WTC11 (cell line): ENCODE measurements around the gene RMI2. TPM values are rescaled to one million over a fixed set of nuclear protein-coding genes. Genes with fewer than 3 reads are reported as not detected.

Experiments
- ATAC-seq: fragments of 200-7000 bp; cut with Tn5 transposase; 2 replicates; pipeline ENCODE4 v1.10.0; 2021; ENCODE audit warnings: mild to moderate bottlenecking, moderate library complexity
- CTCF ChIA-PET: fragments of 300-600 bp; sonication (Branson Sonifier 250); formaldehyde crosslinking; loops from one replicate; lab custom pipeline; 2021; ENCODE audit warnings: antibody characterized with exemption; lab: Charles Lee
- POLR2A ChIA-PET: fragments of 350-600 bp; sonication (Branson Sonifier 250); formaldehyde crosslinking; loops from one replicate; lab custom pipeline; 2021; ENCODE audit warnings: antibody characterized with exemption; lab: Charles Lee
- DNase-seq: peaks from one replicate; pipeline ENCODE4 v3.0.0; 2021; ENCODE audit warnings: low spot score
- H3K27ac Mint-ChIP-seq: 2 replicates; pipeline ENCODE4 v1.8.0; 2021; ENCODE audit warnings: mixed read lengths
- H3K27me3 Mint-ChIP-seq: 2 replicates; pipeline ENCODE4 v1.8.0; 2021; ENCODE audit warnings: low read depth, mild to moderate bottlenecking, moderate library complexity, mixed read lengths
- H3K36me3 Mint-ChIP-seq: 2 replicates; pipeline ENCODE4 v1.8.0; 2021; ENCODE audit warnings: mixed read lengths
- H3K4me1 Mint-ChIP-seq: 2 replicates; pipeline ENCODE4 v1.8.0; 2022; ENCODE audit warnings: mixed read lengths
- H3K4me3 Mint-ChIP-seq: 2 replicates; pipeline ENCODE4 v1.8.0; 2021; ENCODE audit warnings: mild to moderate bottlenecking, moderate library complexity, mixed read lengths
- H3K9me3 Mint-ChIP-seq: 2 replicates; pipeline ENCODE4 v1.8.0; 2021; ENCODE audit warnings: mixed read lengths
- CBFB ChIP-seq: sonication (generic); formaldehyde crosslinking; IDR thresholded peaks from 2 replicates; pipeline ENCODE4 v1.8.1; 2022; ENCODE audit warnings: mild to moderate bottlenecking, low read depth, missing genetic modification reagents
- CDX4 ChIP-seq: fragments of 250-450 bp; sonication (Bioruptor Pico); IDR thresholded peaks from 2 replicates; pipeline ENCODE4 v1.9.0; 2021; ENCODE audit warnings: moderate library complexity, mild to moderate bottlenecking, inconsistent platforms, borderline replicate concordance
- E2F4 ChIP-seq: sonication (generic); formaldehyde crosslinking; IDR thresholded peaks from 2 replicates; pipeline ENCODE4 v1.8.1; 2022; ENCODE audit warnings: low read depth, mild to moderate bottlenecking, moderate library complexity, missing genetic modification reagents, borderline replicate concordance
- ERG ChIP-seq: fragments of 250-450 bp; sonication (Bioruptor Pico); IDR thresholded peaks from 2 replicates; pipeline ENCODE4 v1.8.0; 2021; ENCODE audit warnings: mild to moderate bottlenecking
- FOXP1 ChIP-seq: sonication (generic); formaldehyde crosslinking; IDR thresholded peaks from 2 replicates; pipeline ENCODE4 v1.8.0; 2022; ENCODE audit warnings: missing genetic modification reagents, mild to moderate bottlenecking, moderate library complexity, borderline replicate concordance
- JAZF1 ChIP-seq: fragments of 250-450 bp; sonication (Bioruptor Pico); IDR thresholded peaks from 2 replicates; pipeline ENCODE4 v1.9.0; 2021; ENCODE audit warnings: moderate library complexity, mild to moderate bottlenecking, inconsistent platforms
- JUN ChIP-seq: sonication (generic); formaldehyde crosslinking; IDR thresholded peaks from 2 replicates; pipeline ENCODE4 v1.8.0; 2023; ENCODE audit warnings: mild to moderate bottlenecking, missing genetic modification reagents
- NFYB ChIP-seq: sonication (generic); formaldehyde crosslinking; conservative IDR thresholded peaks from 2 replicates; pipeline ENCODE4 v1.8.0; 2022; ENCODE audit warnings: low read depth, missing genetic modification reagents
- NR2C2 ChIP-seq: sonication (generic); formaldehyde crosslinking; IDR thresholded peaks from 2 replicates; pipeline ENCODE4 v1.8.0; 2022; ENCODE audit warnings: mild to moderate bottlenecking, missing genetic modification reagents
- SMAD4 ChIP-seq: sonication (generic); formaldehyde crosslinking; IDR thresholded peaks from 2 replicates; pipeline ENCODE4 v1.8.0; 2022; ENCODE audit warnings: mild to moderate bottlenecking, missing genetic modification reagents
- SOX15 ChIP-seq: fragments of 250-450 bp; sonication (Bioruptor Pico); IDR thresholded peaks from 2 replicates; pipeline ENCODE4 v1.9.0; 2021; ENCODE audit warnings: mild to moderate bottlenecking
- TEAD1 ChIP-seq: sonication (generic); formaldehyde crosslinking; IDR thresholded peaks from 2 replicates; pipeline ENCODE4 v1.8.0; 2022; ENCODE audit warnings: mild to moderate bottlenecking, missing genetic modification reagents
- ZNF121 ChIP-seq: sonication (generic); formaldehyde crosslinking; IDR thresholded peaks from 2 replicates; pipeline ENCODE4 v1.8.0; 2023; ENCODE audit warnings: missing genetic modification reagents
- ZNF138 ChIP-seq: sonication (generic); formaldehyde crosslinking; conservative IDR thresholded peaks from 2 replicates; pipeline ENCODE4 v1.8.1; 2022; ENCODE audit warnings: mild to moderate bottlenecking, moderate library complexity, missing genetic modification reagents
- ZNF219 ChIP-seq: sonication (generic); formaldehyde crosslinking; IDR thresholded peaks from 2 replicates; pipeline ENCODE4 v1.8.0; 2023; ENCODE audit warnings: missing genetic modification reagents, mild to moderate bottlenecking, borderline replicate concordance
- ZNF423 ChIP-seq: fragments of 250-450 bp; sonication (Bioruptor Pico); IDR thresholded peaks from 2 replicates; pipeline ENCODE4 v2.1.2; 2022; ENCODE audit warnings: mild to moderate bottlenecking, moderate library complexity
- total RNA-seq: library from RNA; stranded (reverse); gene quantifications from 3 replicates; pipeline ENCODE4 v1.2.3, GENCODE V29; 2021
- TF ChIP-seq, protein P1 (sequence below): sonication (generic); formaldehyde crosslinking; IDR thresholded peaks from 2 replicates; pipeline ENCODE4 v1.8.0; 2023; ENCODE audit warnings: mild to moderate bottlenecking, missing genetic modification reagents
- TF ChIP-seq, protein P2 (sequence below): sonication (generic); formaldehyde crosslinking; IDR thresholded peaks from 2 replicates; pipeline ENCODE4 v1.8.1; 2022; ENCODE audit warnings: mild to moderate bottlenecking, moderate library complexity, missing genetic modification reagents
- TF ChIP-seq, protein P3 (sequence below): sonication (generic); formaldehyde crosslinking; IDR thresholded peaks from 2 replicates; pipeline ENCODE4 v1.8.1; 2023; ENCODE audit warnings: mild to moderate bottlenecking, missing genetic modification reagents, borderline replicate concordance

Gene RMI2
- total RNA-seq, 1 experiment from 2014 or later, result 79.0 TPM

DNA sequence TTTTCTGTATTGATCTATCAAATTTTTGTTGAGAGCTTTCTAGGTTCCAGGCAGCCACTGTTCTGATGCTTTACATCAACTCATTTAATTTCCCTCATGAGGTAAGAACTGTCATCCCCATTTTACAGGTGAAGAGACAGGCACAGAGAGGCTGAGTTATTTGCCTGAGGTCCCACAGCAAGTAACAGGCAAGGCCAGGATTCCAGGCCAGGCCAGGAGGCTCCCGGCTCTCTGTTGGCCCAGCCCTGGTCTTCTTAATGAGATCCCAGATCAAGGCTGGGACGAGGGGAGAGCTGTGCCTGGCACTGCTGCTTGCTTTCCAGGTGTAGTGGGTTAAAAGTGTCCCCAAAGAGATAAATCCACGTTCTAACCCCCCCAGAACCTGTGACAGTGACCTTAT is 22.4 kb upstream of the RMI2 start:
- POLR2A ChIA-PET, result interaction anchor here (0.6 kb wide), 1 partner anchor 26 kb away, joined by 3 read pairs; no protein-coding TSS in a partner anchor

GRCh38 chr16:11323551-11324336 is 21.5 kb upstream of the RMI2 start:
- no peak overlapping the region for H3K4me3 Mint-ChIP-seq
- peak; percentile 76; the same call in 1 of the 2 replicates for TF ChIP-seq ZNF121 (CRISPR knock-in tag)
- no peak for TF ChIP-seq SOX15 (CRISPR knock-in tag)
- H3K27me3 Mint-ChIP-seq, result no peaks in the 10 kb centered on the region
- peaks cover 50% of the 10 kb centered on the region for H3K4me1 Mint-ChIP-seq
- peaks cover 9% of the 10 kb centered on the region for H3K36me3 Mint-ChIP-seq
- ChIA-PET POLR2A (interaction anchor here (1.1 kb wide), 1 partner anchor 68 kb away, joined by 4 read pairs; the partner anchor contains the start of gene SOCS1), CTCF (no interaction called here)
- ATAC-seq, result no peak
- peaks cover 2% of the 10 kb centered on the region for H3K9me3 Mint-ChIP-seq
- DNase-seq, result no peak
- peak overlapping the region; percentile 49; the same call in 1 of the 2 replicates for H3K27ac Mint-ChIP-seq

More for the DNA sequence above, 22.4 kb upstream of the RMI2 start:
- ATAC-seq (no peak), DNase-seq (no peak)
- Mint-ChIP-seq H3K27me3 (no peaks in the 10 kb centered on the region), H3K36me3 (peaks cover 15% of the 10 kb centered on the region), H3K4me1 (peaks cover 48% of the 10 kb centered on the region), H3K27ac (peak overlapping the region; percentile 63)
- TF ChIP-seq, protein P1, sequence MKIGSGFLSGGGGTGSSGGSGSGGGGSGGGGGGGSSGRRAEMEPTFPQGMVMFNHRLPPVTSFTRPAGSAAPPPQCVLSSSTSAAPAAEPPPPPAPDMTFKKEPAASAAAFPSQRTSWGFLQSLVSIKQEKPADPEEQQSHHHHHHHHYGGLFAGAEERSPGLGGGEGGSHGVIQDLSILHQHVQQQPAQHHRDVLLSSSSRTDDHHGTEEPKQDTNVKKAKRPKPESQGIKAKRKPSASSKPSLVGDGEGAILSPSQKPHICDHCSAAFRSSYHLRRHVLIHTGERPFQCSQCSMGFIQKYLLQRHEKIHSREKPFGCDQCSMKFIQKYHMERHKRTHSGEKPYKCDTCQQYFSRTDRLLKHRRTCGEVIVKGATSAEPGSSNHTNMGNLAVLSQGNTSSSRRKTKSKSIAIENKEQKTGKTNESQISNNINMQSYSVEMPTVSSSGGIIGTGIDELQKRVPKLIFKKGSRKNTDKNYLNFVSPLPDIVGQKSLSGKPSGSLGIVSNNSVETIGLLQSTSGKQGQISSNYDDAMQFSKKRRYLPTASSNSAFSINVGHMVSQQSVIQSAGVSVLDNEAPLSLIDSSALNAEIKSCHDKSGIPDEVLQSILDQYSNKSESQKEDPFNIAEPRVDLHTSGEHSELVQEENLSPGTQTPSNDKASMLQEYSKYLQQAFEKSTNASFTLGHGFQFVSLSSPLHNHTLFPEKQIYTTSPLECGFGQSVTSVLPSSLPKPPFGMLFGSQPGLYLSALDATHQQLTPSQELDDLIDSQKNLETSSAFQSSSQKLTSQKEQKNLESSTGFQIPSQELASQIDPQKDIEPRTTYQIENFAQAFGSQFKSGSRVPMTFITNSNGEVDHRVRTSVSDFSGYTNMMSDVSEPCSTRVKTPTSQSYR, result no peak
- TF ChIP-seq JAZF1 (CRISPR knock-in tag), result no peak
- no peak for TF ChIP-seq FOXP1 (CRISPR knock-in tag)
- no peak for TF ChIP-seq JUN (CRISPR knock-in tag)
- TF ChIP-seq, protein P2, sequence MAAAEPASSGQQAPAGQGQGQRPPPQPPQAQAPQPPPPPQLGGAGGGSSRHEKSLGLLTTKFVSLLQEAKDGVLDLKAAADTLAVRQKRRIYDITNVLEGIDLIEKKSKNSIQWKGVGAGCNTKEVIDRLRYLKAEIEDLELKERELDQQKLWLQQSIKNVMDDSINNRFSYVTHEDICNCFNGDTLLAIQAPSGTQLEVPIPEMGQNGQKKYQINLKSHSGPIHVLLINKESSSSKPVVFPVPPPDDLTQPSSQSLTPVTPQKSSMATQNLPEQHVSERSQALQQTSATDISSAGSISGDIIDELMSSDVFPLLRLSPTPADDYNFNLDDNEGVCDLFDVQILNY (CRISPR knock-in tag), result no peak
- TF ChIP-seq CBFB, result no peak
- no peak for TF ChIP-seq ZNF423 (CRISPR knock-in tag)
- no peak for TF ChIP-seq E2F4 (CRISPR knock-in tag)
- no peak for TF ChIP-seq ZNF219 (CRISPR knock-in tag)
- no peak for TF ChIP-seq NR2C2 (CRISPR knock-in tag)
- TF ChIP-seq, all 79 proteins: peak for 0
- Mint-ChIP-seq H3K9me3 (peaks cover 5% of the 10 kb centered on the region), H3K4me3 (no peak overlapping the region)
- CTCF ChIA-PET, result no interaction called here

DNA sequence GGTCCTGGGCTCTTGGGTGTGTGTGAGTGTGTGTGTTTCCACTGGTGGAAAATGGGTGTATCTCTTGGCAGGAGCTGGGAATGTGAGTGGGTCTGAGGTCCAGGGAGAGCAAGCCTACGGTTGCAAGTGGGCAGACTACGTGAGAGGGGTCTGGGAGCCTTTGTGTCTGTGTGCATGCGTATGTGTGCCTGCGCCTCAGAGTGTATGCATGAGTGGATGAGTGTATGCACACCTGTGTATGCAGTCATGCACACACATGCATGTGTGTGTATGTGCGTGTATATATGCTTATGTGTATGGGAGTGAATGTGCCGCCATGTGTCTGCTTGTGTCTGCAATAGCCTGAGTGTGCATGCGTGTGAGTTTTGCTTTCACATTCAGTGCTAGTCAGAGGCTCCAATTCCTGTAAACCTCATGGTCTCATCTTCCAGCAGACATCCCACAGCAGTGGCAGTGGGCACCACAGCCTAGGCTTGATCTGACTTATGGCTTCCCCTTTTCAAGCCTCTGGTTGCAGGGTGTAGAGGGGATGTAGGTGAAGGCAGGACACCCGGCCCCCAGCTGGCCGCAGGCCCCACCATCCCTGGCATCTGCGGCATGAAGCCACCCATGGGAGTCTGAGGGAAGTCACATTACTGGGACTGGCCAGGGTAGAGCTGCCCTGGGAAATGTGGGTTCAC is 19.7 kb upstream of the RMI2 start:
- DNase-seq, result no peak
- Mint-ChIP-seq H3K27ac (peak overlapping the region; percentile 79), H3K4me1 (peaks cover 58% of the 10 kb centered on the region), H3K36me3 (peaks cover 2% of the 10 kb centered on the region; the same call in 1 of the 2 replicates), H3K9me3 (no peaks in the 10 kb centered on the region), H3K4me3 (no peak overlapping the region), H3K27me3 (no peaks in the 10 kb centered on the region)
- TF ChIP-seq ERG (CRISPR knock-in tag), result no peak
- no peak for TF ChIP-seq NFYB
- TF ChIP-seq CDX4, result no peak
- no peak for TF ChIP-seq FOXP1 (CRISPR knock-in tag)
- TF ChIP-seq, protein P3, sequence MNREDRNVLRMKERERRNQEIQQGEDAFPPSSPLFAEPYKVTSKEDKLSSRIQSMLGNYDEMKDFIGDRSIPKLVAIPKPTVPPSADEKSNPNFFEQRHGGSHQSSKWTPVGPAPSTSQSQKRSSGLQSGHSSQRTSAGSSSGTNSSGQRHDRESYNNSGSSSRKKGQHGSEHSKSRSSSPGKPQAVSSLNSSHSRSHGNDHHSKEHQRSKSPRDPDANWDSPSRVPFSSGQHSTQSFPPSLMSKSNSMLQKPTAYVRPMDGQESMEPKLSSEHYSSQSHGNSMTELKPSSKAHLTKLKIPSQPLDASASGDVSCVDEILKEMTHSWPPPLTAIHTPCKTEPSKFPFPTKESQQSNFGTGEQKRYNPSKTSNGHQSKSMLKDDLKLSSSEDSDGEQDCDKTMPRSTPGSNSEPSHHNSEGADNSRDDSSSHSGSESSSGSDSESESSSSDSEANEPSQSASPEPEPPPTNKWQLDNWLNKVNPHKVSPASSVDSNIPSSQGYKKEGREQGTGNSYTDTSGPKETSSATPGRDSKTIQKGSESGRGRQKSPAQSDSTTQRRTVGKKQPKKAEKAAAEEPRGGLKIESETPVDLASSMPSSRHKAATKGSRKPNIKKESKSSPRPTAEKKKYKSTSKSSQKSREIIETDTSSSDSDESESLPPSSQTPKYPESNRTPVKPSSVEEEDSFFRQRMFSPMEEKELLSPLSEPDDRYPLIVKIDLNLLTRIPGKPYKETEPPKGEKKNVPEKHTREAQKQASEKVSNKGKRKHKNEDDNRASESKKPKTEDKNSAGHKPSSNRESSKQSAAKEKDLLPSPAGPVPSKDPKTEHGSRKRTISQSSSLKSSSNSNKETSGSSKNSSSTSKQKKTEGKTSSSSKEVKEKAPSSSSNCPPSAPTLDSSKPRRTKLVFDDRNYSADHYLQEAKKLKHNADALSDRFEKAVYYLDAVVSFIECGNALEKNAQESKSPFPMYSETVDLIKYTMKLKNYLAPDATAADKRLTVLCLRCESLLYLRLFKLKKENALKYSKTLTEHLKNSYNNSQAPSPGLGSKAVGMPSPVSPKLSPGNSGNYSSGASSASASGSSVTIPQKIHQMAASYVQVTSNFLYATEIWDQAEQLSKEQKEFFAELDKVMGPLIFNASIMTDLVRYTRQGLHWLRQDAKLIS, result no peak
- no peak for TF ChIP-seq JUN (CRISPR knock-in tag)
- no peak for TF ChIP-seq TEAD1 (CRISPR knock-in tag)
- TF ChIP-seq ZNF138, result no peak
- TF ChIP-seq SMAD4 (CRISPR knock-in tag), result no peak
- ChIA-PET POLR2A (no interaction called here), CTCF (interaction anchor here (0.6 to 0.8 kb wide), 2 partner anchors 13 to 42 kb away, joined by 3 to 4 read pairs; no protein-coding TSS in a partner anchor)
- ATAC-seq, result no peak
